A673 (cell line): ENCODE measurements around the gene PTH1R. TPM values are rescaled to one million over a fixed set of nuclear protein-coding genes. Genes with fewer than 3 reads are reported as not detected.

Experiments used
- BruUV-seq: library from RNA; stranded (reverse); fragments of 400-500 nt; replicated peaks from 2 replicates; lab custom pipeline; 2021; lab: Mats Ljungman, UMichigan
- CTCF ChIA-PET: fragments of 300-600 bp; sonication (Branson Sonifier 250); formaldehyde crosslinking; loops from one replicate; lab custom pipeline; 2022; ENCODE audit warnings: antibody characterized with exemption; lab: Charles Lee
- POLR2A ChIA-PET: fragments of 300-600 bp; sonication (Branson Sonifier 250); formaldehyde crosslinking; loops from one replicate; lab custom pipeline; 2022; ENCODE audit warnings: antibody characterized with exemption; ENCODE audit not compliant: low non-redundant PET; lab: Charles Lee
- DNase-seq: peaks from one replicate; pipeline ENCODE4 v3.0.0-alpha.2; 2015; ENCODE audit warnings: low spot score
- H3K27ac ChIP-seq: fragments of 200-600 bp; sonication (generic); 2 replicates; pipeline ENCODE4 v1.5.1; 2016; ENCODE audit warnings: mixed run types, low read depth, mild to moderate bottlenecking, mixed read lengths, antibody characterized with exemption, low read length; ENCODE audit not compliant: poor library complexity, severe bottlenecking
- H3K27me3 ChIP-seq: fragments of 200-600 bp; sonication (generic); replicated peaks from 2 replicates; pipeline ENCODE4 v1.6.1; 2017; ENCODE audit warnings: mixed run types, low read depth, mild to moderate bottlenecking, mixed read lengths, antibody characterized with exemption, low read length; ENCODE audit not compliant: insufficient read depth, poor library complexity
- H3K36me3 ChIP-seq: fragments of 200-600 bp; sonication (generic); 2 replicates; pipeline ENCODE4 v1.6.1; 2016; ENCODE audit warnings: mixed run types, mild to moderate bottlenecking, mixed read lengths, antibody characterized with exemption, low read length; ENCODE audit not compliant: insufficient read depth, poor library complexity, severe bottlenecking
- H3K4me1 ChIP-seq: fragments of 200-600 bp; sonication (generic); 2 replicates; pipeline ENCODE4 v1.6.1; 2017; ENCODE audit warnings: mixed run types, mild to moderate bottlenecking, mixed read lengths, antibody characterized with exemption, low read length; ENCODE audit not compliant: insufficient read depth, poor library complexity, severe bottlenecking
- H3K4me3 ChIP-seq: fragments of 200-600 bp; sonication (generic); 2 replicates; pipeline ENCODE4 v1.5.1; 2016; ENCODE audit warnings: low read depth, mixed run types, mild to moderate bottlenecking, mixed read lengths, low read length; ENCODE audit not compliant: poor library complexity, severe bottlenecking
- H3K9me3 ChIP-seq: fragments of 200-600 bp; sonication (generic); 2 replicates; pipeline ENCODE4 v1.6.1; 2016; ENCODE audit warnings: mixed run types, low read depth, mild to moderate bottlenecking, mixed read lengths, antibody characterized with exemption, low read length; ENCODE audit not compliant: poor library complexity, severe bottlenecking
- EZH2 ChIP-seq: fragments of 200-600 bp; sonication (generic); IDR thresholded peaks from 2 replicates; pipeline ENCODE4 v1.6.1; 2017; ENCODE audit warnings: borderline replicate concordance, low read depth, mild to moderate bottlenecking, mixed read lengths, antibody characterized with exemption, low read length; ENCODE audit not compliant: poor library complexity, severe bottlenecking
- intact Hi-C: fragments of 100-400 bp; cut with micrococcal nuclease; formaldehyde crosslinking; loops from one replicate; pipeline ENCODE4 v1.10.0; 2022; ENCODE audit not compliant: unreplicated experiment
- total RNA-seq: library from RNA; stranded (reverse); gene quantifications from 2 replicates; pipeline ENCODE4 v1.2.3, GENCODE V29; 2021
- TF ChIP-seq, protein P1 (sequence below): fragments of 300-800, 200-600 bp; sonication (generic); conservative IDR thresholded peaks from 2 replicates; pipeline ENCODE4 v1.5.1; 2017; ENCODE audit warnings: low read depth, mild to moderate bottlenecking, antibody characterized with exemption, low read length, moderate library complexity, mixed read lengths

Gene PTH1R
- total RNA-seq, 1 experiment from 2014 or later: 1.2 TPM

DNA sequence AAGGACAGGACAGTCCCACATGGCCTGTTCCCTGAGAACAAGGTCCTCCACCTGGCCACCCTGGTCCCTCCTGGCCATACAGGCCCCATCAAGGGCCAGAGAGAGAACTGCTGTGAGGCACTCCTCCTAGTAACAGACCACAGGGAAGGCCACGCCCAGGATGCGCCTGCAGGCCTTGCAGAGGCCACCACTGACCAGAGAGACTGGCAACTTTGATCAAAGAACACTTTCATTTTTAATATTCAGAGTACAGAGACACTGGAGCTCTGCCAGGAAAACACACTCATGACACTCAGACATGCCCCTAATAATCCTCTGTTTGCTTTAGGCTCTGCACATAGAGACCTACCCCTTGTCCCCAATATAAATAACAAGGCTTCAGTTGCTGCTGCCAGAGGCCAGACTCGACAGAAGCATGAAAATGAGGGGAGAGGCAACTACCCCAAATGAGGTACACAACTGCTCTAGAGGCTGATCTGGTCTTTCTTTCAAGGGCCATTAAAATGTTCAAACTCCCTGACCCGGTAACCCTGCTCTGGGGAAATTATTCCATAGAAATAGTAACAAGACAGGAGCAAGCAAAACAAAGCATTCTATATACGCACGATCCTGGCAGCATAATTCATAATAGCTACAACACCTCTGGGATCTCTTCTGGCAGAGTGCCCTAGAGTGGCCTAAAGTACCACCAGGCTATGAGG is 54.3 kb downstream of the PTH1R start:
- TF ChIP-seq EZH2: no peak
- TF ChIP-seq, protein P1, sequence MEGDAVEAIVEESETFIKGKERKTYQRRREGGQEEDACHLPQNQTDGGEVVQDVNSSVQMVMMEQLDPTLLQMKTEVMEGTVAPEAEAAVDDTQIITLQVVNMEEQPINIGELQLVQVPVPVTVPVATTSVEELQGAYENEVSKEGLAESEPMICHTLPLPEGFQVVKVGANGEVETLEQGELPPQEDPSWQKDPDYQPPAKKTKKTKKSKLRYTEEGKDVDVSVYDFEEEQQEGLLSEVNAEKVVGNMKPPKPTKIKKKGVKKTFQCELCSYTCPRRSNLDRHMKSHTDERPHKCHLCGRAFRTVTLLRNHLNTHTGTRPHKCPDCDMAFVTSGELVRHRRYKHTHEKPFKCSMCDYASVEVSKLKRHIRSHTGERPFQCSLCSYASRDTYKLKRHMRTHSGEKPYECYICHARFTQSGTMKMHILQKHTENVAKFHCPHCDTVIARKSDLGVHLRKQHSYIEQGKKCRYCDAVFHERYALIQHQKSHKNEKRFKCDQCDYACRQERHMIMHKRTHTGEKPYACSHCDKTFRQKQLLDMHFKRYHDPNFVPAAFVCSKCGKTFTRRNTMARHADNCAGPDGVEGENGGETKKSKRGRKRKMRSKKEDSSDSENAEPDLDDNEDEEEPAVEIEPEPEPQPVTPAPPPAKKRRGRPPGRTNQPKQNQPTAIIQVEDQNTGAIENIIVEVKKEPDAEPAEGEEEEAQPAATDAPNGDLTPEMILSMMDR: no peak
- intact Hi-C loops: no loop called here
- peaks cover 6% of the 10 kb centered on the region for H3K4me1 ChIP-seq
- H3K27ac ChIP-seq: no peak overlapping the region
- no peak for DNase-seq
- ChIA-PET POLR2A (no interaction called here), CTCF (no interaction called here)
- H3K36me3 ChIP-seq: peaks cover 5% of the 10 kb centered on the region
- H3K9me3 ChIP-seq: no peaks in the 10 kb centered on the region
- no TSS peak for BruUV-seq
- no peak overlapping the region for H3K4me3 ChIP-seq
- no peaks in the 10 kb centered on the region for H3K27me3 ChIP-seq

DNA sequence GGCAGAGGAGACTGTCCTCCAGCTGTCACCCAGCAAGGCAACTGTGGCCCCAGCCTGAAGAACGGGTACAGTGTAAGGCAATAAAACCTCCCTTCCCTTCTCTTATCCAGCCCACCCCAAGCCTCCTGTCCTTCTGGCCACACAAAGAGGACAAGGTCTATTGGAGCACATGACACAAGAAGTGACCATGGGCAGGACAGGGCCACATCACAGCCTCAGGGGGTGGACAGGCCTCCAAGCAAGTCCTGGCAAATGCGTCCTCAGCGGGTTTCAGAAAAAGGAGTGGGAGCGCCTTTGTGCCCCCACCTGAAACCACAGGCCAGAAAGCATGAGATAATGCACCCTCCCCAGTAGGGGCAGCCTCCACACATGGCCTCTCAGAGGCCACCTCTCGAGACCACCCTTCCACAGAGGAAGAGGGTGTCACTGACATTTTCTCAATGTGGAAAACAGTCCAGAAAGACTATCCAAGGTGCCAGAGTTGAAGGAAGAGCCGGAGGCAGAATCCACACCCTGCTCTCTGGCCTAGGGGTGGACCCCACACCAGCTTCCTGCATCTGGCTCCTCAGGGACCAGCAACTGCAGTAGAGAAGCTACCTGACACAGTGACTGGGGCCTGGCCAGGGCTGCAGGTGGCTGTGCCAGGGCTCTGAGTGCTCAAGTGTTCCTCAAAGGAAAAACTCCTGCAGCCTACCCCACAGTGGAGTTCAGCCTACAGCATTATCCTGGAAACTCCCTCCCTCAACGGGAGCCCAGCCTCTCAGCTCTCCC is 55.1 kb downstream of the PTH1R start:
- peaks cover 6% of the 10 kb centered on the region for H3K4me1 ChIP-seq

DNA sequence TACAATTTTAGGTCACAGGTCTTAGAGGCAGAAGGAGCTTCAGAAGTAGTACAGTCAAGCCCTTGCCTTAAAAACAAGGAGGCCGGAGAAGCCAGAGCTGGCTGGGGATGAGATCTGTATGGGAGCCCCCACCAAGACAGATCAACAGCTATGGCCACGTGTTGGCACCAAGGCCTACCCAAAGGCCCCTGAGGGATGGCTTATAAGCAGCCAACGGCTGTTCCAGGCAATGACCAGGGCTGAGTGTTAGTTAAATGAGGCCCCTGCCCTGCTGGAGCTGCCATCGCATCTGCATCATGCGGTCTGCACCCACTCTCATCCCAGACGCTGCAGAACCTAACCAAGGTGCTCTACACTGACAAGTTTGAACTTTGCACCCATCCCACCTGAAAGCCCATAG is 55.7 kb downstream of the PTH1R start:
- Histone ChIP-seq H3K9me3 (no peaks in the 10 kb centered on the region), H3K27ac (no peak overlapping the region), H3K27me3 (no peaks in the 10 kb centered on the region), H3K4me1 (peaks cover 6% of the 10 kb centered on the region), H3K36me3 (peaks cover 2% of the 10 kb centered on the region), H3K4me3 (no peak overlapping the region)
- intact Hi-C loops: no loop called here
- no peak for DNase-seq
- no peak for TF ChIP-seq EZH2
- TF ChIP-seq, protein P1: no peak
- POLR2A ChIA-PET: no interaction called here
- CTCF ChIA-PET: no interaction called here
- BruUV-seq: no TSS peak

More for the DNA sequence above, 55.1 kb downstream of the PTH1R start:
- H3K27ac ChIP-seq: no peak overlapping the region
- POLR2A ChIA-PET: no interaction called here
- peaks cover 2% of the 10 kb centered on the region for H3K36me3 ChIP-seq
- CTCF ChIA-PET: no interaction called here
- H3K9me3 ChIP-seq: no peaks in the 10 kb centered on the region
- BruUV-seq: no TSS peak
- intact Hi-C loops: no loop called here
- no peaks in the 10 kb centered on the region for H3K27me3 ChIP-seq
- no peak overlapping the region for H3K4me3 ChIP-seq
- no peak for TF ChIP-seq EZH2
- TF ChIP-seq, protein P1: no peak
- no peak for DNase-seq
